WTC11 (cell line): ENCODE results near the gene CPO. TPM values are rescaled to one million over a fixed set of nuclear protein-coding genes. Genes with fewer than 3 reads are reported as not detected.

ENCODE experiments used
- ATAC-seq: fragments of 200-7000 bp; cut with Tn5 transposase; 2 replicates; pipeline ENCODE4 v1.10.0; 2021; ENCODE audit warnings: mild to moderate bottlenecking, moderate library complexity
- CTCF ChIA-PET: fragments of 300-600 bp; sonication (Branson Sonifier 250); formaldehyde crosslinking; loops from one replicate; lab custom pipeline; 2021; ENCODE audit warnings: antibody characterized with exemption; lab: Charles Lee
- POLR2A ChIA-PET: fragments of 350-600 bp; sonication (Branson Sonifier 250); formaldehyde crosslinking; loops from one replicate; lab custom pipeline; 2021; ENCODE audit warnings: antibody characterized with exemption; lab: Charles Lee
- DNase-seq: peaks from one replicate; pipeline ENCODE4 v3.0.0; 2021; ENCODE audit warnings: low spot score
- H3K27ac Mint-ChIP-seq: 2 replicates; pipeline ENCODE4 v1.8.0; 2021; ENCODE audit warnings: mixed read lengths
- H3K27me3 Mint-ChIP-seq: 2 replicates; pipeline ENCODE4 v1.8.0; 2021; ENCODE audit warnings: low read depth, mild to moderate bottlenecking, moderate library complexity, mixed read lengths
- H3K36me3 Mint-ChIP-seq: 2 replicates; pipeline ENCODE4 v1.8.0; 2021; ENCODE audit warnings: mixed read lengths
- H3K4me1 Mint-ChIP-seq: 2 replicates; pipeline ENCODE4 v1.8.0; 2022; ENCODE audit warnings: mixed read lengths
- H3K4me3 Mint-ChIP-seq: 2 replicates; pipeline ENCODE4 v1.8.0; 2021; ENCODE audit warnings: mild to moderate bottlenecking, moderate library complexity, mixed read lengths
- H3K9me3 Mint-ChIP-seq: 2 replicates; pipeline ENCODE4 v1.8.0; 2021; ENCODE audit warnings: mixed read lengths
- ATF2 ChIP-seq: sonication (generic); formaldehyde crosslinking; IDR thresholded peaks from 2 replicates; pipeline ENCODE4 v1.8.1; 2022; ENCODE audit warnings: low read depth, missing genetic modification reagents, borderline replicate concordance
- ATF6 ChIP-seq: sonication (generic); formaldehyde crosslinking; IDR thresholded peaks from 2 replicates; pipeline ENCODE4 v1.8.1; 2023; ENCODE audit warnings: mild to moderate bottlenecking, missing genetic modification reagents
- E2F4 ChIP-seq: sonication (generic); formaldehyde crosslinking; IDR thresholded peaks from 2 replicates; pipeline ENCODE4 v1.8.1; 2022; ENCODE audit warnings: low read depth, mild to moderate bottlenecking, moderate library complexity, missing genetic modification reagents, borderline replicate concordance
- GABPB1 ChIP-seq: sonication (generic); formaldehyde crosslinking; IDR thresholded peaks from 2 replicates; pipeline ENCODE4 v1.8.1; 2023; ENCODE audit warnings: mild to moderate bottlenecking, missing genetic modification reagents
- GTF2I ChIP-seq: fragments of 250-450 bp; sonication (Bioruptor Pico); conservative IDR thresholded peaks from 2 replicates; pipeline ENCODE4 v1.4.0; 2021; ENCODE audit warnings: mild to moderate bottlenecking
- HMGXB4 ChIP-seq: sonication (generic); formaldehyde crosslinking; IDR thresholded peaks from 2 replicates; pipeline ENCODE4 v1.8.1; 2023; ENCODE audit warnings: mild to moderate bottlenecking, moderate library complexity, missing genetic modification reagents
- KAT7 ChIP-seq: sonication (generic); formaldehyde crosslinking; IDR thresholded peaks from 2 replicates; pipeline ENCODE4 v1.8.1; 2023; ENCODE audit warnings: missing genetic modification reagents, mild to moderate bottlenecking, borderline replicate concordance
- NR1H2 ChIP-seq: sonication (generic); formaldehyde crosslinking; IDR thresholded peaks from 2 replicates; pipeline ENCODE4 v1.9.0; 2021; ENCODE audit warnings: mild to moderate bottlenecking, moderate library complexity, missing genetic modification reagents
- PRDM15 ChIP-seq: sonication (generic); formaldehyde crosslinking; IDR thresholded peaks from 2 replicates; pipeline ENCODE4 v1.8.0; 2022; ENCODE audit warnings: missing genetic modification reagents
- PREB ChIP-seq: sonication (generic); formaldehyde crosslinking; IDR thresholded peaks from 2 replicates; pipeline ENCODE4 v1.8.1; 2022; ENCODE audit warnings: mild to moderate bottlenecking, missing genetic modification reagents, moderate library complexity, borderline replicate concordance
- RELA ChIP-seq: sonication (generic); formaldehyde crosslinking; IDR thresholded peaks from 2 replicates; pipeline ENCODE4 v1.8.1; 2022; ENCODE audit warnings: missing genetic modification reagents, mild to moderate bottlenecking, borderline replicate concordance
- TEAD1 ChIP-seq: sonication (generic); formaldehyde crosslinking; IDR thresholded peaks from 2 replicates; pipeline ENCODE4 v1.8.0; 2022; ENCODE audit warnings: mild to moderate bottlenecking, missing genetic modification reagents
- ZBTB43 ChIP-seq: sonication (generic); formaldehyde crosslinking; IDR thresholded peaks from 2 replicates; pipeline ENCODE4 v1.8.1; 2023; ENCODE audit warnings: mild to moderate bottlenecking, missing genetic modification reagents
- ZMAT4 ChIP-seq: fragments of 250-450 bp; sonication (Bioruptor Pico); IDR thresholded peaks from 2 replicates; pipeline ENCODE4 v1.9.0; 2021; ENCODE audit warnings: mild to moderate bottlenecking
- ZNF263 ChIP-seq: sonication (generic); formaldehyde crosslinking; IDR thresholded peaks from 2 replicates; pipeline ENCODE4 v1.8.1; 2022; ENCODE audit warnings: low read depth, mild to moderate bottlenecking, moderate library complexity, missing genetic modification reagents
- ZNF416 ChIP-seq: fragments of 250-450 bp; sonication (Bioruptor Pico); IDR thresholded peaks from 2 replicates; pipeline ENCODE4 v1.9.0; 2021; ENCODE audit warnings: mild to moderate bottlenecking, inconsistent platforms
- total RNA-seq: library from RNA; stranded (reverse); gene quantifications from 3 replicates; pipeline ENCODE4 v1.2.3, GENCODE V29; 2021

The CPO gene
- total RNA-seq, 1 experiment from 2014 or later = 1.2 TPM

- ChIA-PET POLR2A (no interaction called here), CTCF (interaction anchor here (1.5 kb wide), 1 partner anchor 174 kb away, joined by 7 read pairs; no protein-coding TSS in a partner anchor)
- ATAC-seq (no peak), DNase-seq (no peak)
- peaks cover 12% of the 10 kb centered on the region for H3K36me3 Mint-ChIP-seq
- no peak overlapping the region for H3K27ac Mint-ChIP-seq
- TF ChIP-seq E2F4 (CRISPR knock-in tag) = no peak
- TF ChIP-seq RELA (CRISPR knock-in tag) = no peak
- no peak for TF ChIP-seq HMGXB4 (CRISPR knock-in tag)
- no peak for TF ChIP-seq NR1H2 (CRISPR knock-in tag)
- TF ChIP-seq KAT7 (CRISPR knock-in tag) = no peak
- TF ChIP-seq ATF2 (CRISPR knock-in tag) = no peak
- no peak for TF ChIP-seq PREB (CRISPR knock-in tag)
- no peak for TF ChIP-seq TEAD1 (CRISPR knock-in tag)
- no peak for TF ChIP-seq ZMAT4 (CRISPR knock-in tag)
- no peak for TF ChIP-seq GTF2I (CRISPR knock-in tag)
- no peak for TF ChIP-seq ZBTB43 (CRISPR knock-in tag)
- no peak for TF ChIP-seq GABPB1 (CRISPR knock-in tag)
- TF ChIP-seq ZNF263 (CRISPR knock-in tag) = no peak
- TF ChIP-seq PRDM15 (CRISPR knock-in tag) = no peak
- no peak for TF ChIP-seq ZNF416 (CRISPR knock-in tag)
- TF ChIP-seq ATF6 (CRISPR knock-in tag) = no peak
- no peaks in the 10 kb centered on the region for H3K27me3 Mint-ChIP-seq
- H3K9me3 Mint-ChIP-seq = peaks cover 26% of the 10 kb centered on the region
- no peak overlapping the region for H3K4me3 Mint-ChIP-seq
- peaks cover 24% of the 10 kb centered on the region for H3K4me1 Mint-ChIP-seq
Measured at GRCh38 chr2:206974551-206974950, 35.2 kb downstream of the CPO start.
